WTC11 (cell line): Measurements from ENCODE around the gene RS1.

Experiments used
- NR3C1 ChIP-seq: sonication (generic); formaldehyde crosslinking; conservative IDR thresholded peaks from 2 replicates; pipeline ENCODE4 v1.8.1; 2023; ENCODE audit warnings: low read depth, mild to moderate bottlenecking, missing genetic modification reagents
- ZNF317 ChIP-seq: sonication (generic); formaldehyde crosslinking; IDR thresholded peaks from 2 replicates; pipeline ENCODE4 v1.8.1; 2023; ENCODE audit warnings: low read depth, mild to moderate bottlenecking, moderate library complexity, missing genetic modification reagents, borderline replicate concordance
- TF ChIP-seq, protein P1 (sequence below): fragments of 200-600 bp; IDR thresholded peaks from 2 replicates; pipeline ENCODE4 v1.8.0; 2022; ENCODE audit warnings: antibody characterized with exemption
- TF ChIP-seq, protein P2 (sequence below): sonication (generic); formaldehyde crosslinking; IDR thresholded peaks from 2 replicates; pipeline ENCODE4 v1.8.0; 2022; ENCODE audit warnings: mild to moderate bottlenecking, missing genetic modification reagents
- TF ChIP-seq, protein P3 (sequence below): sonication (generic); formaldehyde crosslinking; IDR thresholded peaks from 2 replicates; pipeline ENCODE4 v1.8.0; 2022; ENCODE audit warnings: missing genetic modification reagents
- TF ChIP-seq, protein P4 (sequence below): sonication (generic); formaldehyde crosslinking; IDR thresholded peaks from 2 replicates; pipeline ENCODE4 v1.8.1; 2023; ENCODE audit warnings: mild to moderate bottlenecking, missing genetic modification reagents

DNA sequence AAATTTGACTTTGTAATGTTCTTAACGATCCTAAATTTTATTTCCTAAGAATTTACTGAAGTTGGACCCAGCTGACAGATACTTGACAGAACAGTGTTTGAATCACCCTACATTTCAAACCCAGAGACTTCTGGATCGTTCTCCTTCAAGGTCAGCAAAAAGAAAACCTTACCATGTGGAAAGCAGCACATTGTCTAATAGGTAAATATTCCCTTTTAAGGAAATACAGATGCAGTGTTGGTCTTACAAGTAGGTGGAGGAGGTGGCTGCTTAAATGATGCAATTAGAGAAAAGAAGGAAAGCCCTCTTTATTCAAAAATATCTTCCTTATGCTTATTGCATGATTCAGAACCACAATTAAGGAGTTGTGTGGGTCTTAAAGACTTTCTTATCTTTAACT, 73.5 kb downstream of the RS1 start:
- TF ChIP-seq, protein P1, sequence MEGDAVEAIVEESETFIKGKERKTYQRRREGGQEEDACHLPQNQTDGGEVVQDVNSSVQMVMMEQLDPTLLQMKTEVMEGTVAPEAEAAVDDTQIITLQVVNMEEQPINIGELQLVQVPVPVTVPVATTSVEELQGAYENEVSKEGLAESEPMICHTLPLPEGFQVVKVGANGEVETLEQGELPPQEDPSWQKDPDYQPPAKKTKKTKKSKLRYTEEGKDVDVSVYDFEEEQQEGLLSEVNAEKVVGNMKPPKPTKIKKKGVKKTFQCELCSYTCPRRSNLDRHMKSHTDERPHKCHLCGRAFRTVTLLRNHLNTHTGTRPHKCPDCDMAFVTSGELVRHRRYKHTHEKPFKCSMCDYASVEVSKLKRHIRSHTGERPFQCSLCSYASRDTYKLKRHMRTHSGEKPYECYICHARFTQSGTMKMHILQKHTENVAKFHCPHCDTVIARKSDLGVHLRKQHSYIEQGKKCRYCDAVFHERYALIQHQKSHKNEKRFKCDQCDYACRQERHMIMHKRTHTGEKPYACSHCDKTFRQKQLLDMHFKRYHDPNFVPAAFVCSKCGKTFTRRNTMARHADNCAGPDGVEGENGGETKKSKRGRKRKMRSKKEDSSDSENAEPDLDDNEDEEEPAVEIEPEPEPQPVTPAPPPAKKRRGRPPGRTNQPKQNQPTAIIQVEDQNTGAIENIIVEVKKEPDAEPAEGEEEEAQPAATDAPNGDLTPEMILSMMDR = no peak
- TF ChIP-seq NR3C1 (CRISPR knock-in tag) (no peak), ZNF317 (CRISPR knock-in tag) (no peak)
- TF ChIP-seq, protein P2, sequence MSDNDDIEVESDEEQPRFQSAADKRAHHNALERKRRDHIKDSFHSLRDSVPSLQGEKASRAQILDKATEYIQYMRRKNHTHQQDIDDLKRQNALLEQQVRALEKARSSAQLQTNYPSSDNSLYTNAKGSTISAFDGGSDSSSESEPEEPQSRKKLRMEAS (CRISPR knock-in tag) = no peak
- TF ChIP-seq, protein P3, sequence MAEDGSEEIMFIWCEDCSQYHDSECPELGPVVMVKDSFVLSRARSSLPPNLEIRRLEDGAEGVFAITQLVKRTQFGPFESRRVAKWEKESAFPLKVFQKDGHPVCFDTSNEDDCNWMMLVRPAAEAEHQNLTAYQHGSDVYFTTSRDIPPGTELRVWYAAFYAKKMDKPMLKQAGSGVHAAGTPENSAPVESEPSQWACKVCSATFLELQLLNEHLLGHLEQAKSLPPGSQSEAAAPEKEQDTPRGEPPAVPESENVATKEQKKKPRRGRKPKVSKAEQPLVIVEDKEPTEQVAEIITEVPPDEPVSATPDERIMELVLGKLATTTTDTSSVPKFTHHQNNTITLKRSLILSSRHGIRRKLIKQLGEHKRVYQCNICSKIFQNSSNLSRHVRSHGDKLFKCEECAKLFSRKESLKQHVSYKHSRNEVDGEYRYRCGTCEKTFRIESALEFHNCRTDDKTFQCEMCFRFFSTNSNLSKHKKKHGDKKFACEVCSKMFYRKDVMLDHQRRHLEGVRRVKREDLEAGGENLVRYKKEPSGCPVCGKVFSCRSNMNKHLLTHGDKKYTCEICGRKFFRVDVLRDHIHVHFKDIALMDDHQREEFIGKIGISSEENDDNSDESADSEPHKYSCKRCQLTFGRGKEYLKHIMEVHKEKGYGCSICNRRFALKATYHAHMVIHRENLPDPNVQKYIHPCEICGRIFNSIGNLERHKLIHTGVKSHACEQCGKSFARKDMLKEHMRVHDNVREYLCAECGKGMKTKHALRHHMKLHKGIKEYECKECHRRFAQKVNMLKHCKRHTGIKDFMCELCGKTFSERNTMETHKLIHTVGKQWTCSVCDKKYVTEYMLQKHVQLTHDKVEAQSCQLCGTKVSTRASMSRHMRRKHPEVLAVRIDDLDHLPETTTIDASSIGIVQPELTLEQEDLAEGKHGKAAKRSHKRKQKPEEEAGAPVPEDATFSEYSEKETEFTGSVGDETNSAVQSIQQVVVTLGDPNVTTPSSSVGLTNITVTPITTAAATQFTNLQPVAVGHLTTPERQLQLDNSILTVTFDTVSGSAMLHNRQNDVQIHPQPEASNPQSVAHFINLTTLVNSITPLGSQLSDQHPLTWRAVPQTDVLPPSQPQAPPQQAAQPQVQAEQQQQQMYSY (CRISPR knock-in tag) = no peak
- TF ChIP-seq, protein P4, sequence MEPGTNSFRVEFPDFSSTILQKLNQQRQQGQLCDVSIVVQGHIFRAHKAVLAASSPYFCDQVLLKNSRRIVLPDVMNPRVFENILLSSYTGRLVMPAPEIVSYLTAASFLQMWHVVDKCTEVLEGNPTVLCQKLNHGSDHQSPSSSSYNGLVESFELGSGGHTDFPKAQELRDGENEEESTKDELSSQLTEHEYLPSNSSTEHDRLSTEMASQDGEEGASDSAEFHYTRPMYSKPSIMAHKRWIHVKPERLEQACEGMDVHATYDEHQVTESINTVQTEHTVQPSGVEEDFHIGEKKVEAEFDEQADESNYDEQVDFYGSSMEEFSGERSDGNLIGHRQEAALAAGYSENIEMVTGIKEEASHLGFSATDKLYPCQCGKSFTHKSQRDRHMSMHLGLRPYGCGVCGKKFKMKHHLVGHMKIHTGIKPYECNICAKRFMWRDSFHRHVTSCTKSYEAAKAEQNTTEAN (CRISPR knock-in tag) = no peak
